ENCODE measurements around the gene MCC.

The MCC gene

DNA sequence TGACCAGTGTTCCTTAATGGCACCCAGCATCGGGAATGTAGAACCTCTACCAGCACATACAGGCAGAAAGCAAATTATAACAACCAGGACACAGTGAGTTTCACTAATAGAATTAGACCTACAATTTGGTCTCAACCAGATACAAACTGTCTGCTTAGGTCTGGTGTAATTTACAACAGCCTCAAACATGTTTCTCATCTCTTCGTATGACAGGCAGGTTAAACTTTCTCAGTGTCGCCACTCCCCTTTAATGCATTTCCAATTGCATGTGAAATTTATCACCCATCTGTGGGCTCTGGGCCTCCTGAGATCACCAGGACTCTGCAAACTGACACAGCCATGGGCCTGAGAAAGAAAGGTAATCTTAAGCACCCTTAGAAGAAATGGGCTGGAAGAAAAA is 293.0 kb downstream of the MCC start:
- no peak for DNase-seq

DNA sequence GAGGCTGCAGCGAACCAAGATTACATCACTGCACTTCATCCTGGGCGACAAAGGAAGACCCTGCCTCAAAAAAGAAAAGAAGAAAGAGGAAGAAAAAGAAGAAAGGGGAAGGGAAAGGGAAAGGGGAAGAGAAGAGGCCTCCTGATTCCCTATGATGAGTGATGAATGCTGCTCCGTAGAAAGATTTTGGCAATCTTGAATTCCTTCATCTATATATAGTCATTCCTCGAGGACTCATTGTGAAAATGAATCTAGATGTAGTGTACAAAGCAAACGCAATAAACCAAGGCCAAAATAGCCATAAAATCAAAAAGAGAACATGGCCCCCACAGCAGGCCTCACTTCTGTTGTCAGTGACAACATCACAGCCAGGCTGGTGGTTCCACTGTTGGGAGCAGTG is 293.7 kb downstream of the MCC start:
- DNase-seq: no peak

DNA sequence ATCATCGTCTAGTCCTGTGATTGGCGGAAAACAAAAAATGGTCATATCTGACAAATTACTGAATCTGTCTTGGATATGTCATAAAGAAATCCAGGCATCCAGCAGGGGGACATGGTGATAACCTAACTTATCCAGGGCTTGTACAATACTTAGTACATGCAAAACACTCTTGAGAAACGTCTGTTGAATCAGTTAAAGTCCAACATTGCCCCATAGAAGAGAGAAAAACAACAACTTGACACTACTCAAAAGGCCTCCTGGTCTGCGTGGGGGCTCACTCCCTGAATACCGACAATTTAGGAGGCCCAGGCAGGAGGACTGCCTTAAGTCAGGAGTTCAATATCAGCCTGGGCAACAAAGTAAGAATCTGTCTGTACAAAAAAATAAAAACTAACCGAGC is 294.1 kb downstream of the MCC start:
- no peak for DNase-seq

DNA sequence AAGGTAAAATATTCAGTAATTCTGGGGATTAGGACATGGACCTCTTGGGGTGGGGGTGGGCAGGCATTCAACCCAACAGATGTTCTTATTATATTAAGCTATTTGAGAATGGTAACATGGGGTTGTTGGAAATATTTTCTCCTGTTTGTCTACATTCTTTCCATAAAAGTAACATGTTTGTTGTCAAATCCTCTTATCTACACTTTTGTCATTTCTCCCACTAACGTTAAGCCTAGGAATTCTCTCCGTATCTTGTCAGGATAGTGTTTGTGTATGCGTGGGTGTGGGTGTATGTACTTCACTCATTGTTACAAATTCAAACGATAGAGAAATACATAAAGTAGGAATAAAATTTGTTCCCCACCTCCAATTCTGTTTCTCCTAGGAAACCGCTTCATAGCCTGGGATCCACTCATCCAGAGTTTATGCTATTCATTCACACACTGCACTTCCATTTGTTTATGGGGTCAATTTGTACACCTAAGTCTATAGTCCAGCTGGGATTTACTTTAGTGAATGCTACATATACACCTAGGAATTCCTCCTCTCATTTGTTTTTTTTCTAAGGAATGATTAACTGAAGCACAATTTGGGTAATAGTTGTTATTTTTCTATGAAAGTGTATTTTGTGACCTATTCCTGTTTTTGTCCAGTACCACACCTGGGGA is 294.8 kb downstream of the MCC start:
- no peak for DNase-seq

DNA sequence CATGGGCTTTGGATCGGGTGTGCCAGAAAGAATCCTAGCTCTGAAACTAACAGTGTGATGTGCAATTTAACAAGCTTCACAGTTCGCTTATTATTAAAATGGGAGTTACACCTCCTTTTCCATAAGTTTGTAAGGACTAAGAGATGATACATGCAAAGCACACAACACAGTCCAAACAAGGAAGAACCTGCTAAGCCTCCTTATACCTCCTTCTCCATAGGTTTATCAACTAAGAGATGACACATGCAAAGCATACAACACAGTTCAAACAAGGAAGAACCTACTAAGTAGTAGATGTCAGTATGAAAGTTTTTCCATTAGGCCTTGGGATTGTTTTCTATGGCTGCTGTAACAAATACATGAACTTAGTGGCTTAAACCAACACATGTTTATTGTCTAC is 295.7 kb downstream of the MCC start:
- no peak for DNase-seq

DNA sequence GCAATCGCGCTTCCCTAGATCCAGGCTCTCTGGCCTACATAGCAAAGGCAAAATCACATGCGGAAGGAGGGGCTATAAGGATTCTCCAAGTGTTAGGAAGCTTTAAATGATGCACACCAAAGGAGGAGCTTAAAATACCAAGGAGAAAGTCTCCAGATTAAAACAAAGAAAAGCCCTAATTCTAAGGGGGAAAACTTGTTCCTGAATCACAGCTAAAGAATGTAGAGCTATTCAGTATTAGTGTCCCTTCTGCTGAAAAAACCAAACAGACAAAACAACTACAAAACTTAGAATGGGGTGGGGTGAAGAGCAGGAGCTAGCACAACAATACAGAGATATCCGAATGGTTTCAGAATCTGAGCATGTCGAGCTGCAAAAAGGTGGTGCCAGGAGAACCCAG is 297.9 kb downstream of the MCC start:
- no peak for DNase-seq

DNA sequence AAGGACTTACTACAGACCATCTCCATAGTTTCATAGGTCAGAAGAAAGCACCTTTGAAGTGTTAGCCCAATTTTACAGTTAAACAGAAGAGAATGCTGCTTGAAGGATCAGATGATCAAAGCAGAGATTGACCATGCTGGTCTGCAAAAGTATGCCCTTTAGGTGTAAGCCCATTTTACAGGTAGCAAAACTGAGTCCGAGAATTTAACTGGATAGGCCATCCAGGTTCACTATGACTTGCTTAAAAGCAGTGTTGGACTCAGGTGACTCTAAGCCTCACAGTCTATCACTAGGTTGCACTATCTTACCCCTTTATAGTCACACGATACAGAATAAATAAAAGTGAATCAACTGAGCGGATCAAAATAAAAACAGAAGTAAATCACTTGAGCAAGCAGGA is 299.0 kb downstream of the MCC start:
- DNase-seq: no peak

DNA sequence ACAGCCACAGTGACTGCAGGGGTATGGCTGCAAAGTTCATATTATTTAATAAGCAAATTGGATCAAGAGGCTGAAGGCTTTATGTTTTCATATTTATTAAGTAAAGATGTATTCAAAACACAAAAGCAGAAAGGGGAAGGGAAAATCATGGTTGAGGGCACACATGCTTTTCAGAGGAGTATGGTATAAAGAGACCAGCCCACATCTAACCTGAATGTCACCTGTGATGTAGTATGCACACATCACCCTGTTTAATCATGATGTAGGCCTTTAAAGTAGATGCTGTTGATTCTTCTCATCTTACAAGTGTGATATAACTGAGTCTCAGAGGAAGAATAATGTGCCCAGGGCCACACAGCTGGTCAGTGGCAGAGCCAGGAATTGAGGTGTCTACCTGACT is 299.8 kb downstream of the MCC start:
- no peak for DNase-seq

DNA sequence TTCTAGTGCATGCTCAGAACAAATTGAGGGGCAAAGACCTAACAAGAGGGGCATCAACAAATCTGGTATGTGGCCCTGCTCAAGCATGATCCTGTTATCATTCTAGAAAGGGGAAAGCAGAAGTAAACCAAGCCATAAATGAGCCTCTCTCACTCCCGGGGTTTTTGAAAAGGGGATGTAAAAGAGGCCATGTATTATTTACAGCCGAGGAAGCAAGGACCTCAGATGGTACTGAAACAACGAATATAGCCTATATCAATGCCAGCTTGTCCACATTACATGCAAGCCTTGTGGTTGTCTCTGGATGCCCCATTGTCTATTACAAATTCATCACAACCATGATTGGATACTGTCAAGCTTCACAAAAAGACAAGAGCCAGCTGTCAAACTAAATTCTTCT is 300.3 kb downstream of the MCC start:
- peak; percentile 26 for DNase-seq

DNA sequence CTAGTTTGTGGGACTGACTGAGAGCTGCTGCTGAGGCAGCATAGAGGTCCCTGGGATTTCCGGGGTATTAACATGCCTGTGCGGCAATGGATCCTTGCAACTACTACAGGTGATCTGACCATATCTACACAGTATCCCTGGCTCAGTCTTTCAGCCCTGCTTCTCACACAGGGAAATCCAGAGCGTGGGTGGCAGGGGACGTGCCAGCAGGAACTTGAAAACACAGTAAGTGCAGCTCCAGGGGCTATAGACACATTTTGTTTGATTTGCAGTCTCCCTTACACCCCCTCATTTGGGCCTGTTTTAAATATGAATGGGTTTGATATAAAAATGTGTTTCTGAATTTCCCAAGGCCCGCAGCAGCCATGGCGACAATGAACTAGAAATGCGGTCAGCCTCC is 302.2 kb downstream of the MCC start:
- no peak for DNase-seq

DNA sequence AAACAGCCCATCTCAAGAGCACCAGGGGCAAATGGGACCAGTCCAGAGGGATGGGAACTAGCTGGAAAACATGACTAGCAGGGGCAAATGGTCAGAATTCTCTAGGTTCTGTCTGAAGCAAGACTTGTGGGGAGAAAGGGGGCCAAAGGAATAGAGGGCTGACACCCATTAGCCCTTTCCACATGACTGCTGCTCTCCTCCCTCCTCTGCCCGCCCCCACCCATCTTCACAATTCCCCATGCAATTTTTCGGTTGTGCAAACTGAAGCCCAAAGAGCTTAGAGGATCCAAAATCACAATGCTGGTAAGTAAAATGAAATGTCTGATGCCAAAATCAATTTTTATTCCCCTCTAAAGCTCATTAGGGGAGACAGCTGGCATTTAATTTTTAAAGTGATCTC is 304.6 kb downstream of the MCC start:
- no peak for DNase-seq

DNA sequence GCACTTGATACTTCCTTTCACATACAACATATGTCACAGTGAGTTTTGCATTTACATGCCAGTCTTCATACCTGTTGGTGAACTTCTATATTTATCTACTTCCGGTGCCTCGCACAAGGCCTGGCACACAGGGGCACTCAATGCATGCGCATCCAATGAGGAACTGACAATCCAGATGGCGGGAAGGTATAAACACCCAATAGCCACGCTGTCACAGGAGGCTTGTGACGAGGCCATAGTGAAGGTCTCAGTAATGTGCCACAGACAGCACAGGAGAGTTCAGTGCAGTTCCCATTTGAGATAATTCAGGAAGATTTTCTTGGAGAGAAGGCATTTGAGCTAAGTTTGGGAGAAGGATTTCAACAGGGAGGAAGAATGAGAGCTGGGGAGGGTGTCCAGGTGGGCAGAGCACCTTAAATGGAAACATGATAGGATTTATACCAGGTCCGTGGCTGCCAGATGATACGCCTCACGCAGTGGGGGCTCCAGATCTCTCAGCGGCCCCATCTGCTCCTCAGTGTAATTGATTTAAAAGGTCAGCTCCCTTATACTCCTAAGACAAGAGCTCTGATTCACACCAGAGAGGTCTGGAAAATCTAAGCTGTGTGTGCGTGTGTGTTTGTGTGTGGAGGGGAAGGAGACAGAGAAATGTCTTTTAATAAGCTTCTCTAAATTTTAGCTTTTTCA is 305.5 kb downstream of the MCC start:
- peak; percentile 27 for DNase-seq

DNA sequence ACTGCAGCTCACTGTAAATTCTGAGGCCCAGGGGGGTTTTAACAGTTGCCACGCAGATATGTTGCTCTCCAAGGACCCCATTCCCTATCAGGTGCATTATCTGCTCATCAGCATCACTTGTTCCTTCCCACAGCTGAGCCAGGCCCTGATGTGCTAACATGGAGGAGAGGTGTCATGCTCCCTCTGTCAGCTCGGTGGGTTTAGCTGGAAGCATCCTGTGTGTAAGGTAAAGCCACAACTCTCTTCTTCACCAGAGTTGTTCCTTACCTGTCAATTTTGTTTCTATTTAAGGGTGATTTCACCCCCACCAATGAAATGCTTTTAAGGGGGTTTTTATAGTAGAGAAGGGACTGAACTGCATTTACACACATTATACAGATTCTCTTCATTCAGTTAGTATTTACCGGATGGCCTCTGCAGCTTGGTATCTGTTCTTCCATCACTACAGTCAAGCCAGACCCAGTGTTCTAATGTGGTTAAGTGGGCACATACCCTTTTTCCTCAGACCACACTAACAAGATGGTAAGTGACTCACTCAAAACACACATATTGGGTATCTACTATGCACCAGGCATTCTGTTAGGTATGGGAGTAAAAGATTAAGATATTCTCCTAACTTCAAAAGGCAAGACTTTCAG is 306.3 kb downstream of the MCC start:
- peak; percentile 34 for DNase-seq

DNA sequence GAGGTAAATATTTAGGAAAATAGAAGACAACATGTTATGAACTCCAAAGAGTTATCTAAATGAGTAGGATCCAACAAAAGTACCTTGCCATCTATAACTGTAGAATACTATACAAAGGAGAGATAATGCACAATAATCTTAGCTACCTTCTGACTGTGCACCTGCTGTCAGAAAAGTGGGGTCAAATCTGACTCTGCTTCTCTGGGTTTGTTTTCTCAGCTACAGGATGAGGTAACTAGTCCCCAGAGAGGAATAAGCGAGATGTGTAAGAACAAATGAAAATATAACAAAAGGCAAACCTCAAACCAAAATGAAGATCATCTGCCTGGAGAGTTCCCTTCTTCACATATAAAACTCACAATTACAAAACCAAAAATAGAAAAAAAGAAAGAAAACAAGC is 306.8 kb downstream of the MCC start:
- DNase-seq: no peak

DNA sequence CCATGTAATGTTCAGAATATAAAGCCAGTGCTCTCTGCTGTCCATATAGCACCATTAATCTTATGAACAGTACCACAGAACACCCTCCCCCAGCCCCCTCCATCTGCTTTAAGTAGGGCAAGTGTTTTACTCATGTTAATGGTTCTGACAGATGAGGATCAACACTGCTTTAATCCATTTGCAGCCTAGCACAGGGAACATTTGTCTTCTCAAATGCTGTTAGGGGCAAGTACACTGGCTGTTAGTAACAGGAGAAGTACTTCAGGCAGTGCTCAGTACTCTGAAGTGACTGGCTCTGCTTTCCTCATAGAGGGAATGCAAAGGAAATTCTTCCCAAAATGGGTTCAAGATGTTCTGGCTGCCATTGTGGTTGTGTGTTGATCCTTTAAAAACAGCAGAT is 309.1 kb downstream of the MCC start:
- peak; percentile 61 for DNase-seq

DNA sequence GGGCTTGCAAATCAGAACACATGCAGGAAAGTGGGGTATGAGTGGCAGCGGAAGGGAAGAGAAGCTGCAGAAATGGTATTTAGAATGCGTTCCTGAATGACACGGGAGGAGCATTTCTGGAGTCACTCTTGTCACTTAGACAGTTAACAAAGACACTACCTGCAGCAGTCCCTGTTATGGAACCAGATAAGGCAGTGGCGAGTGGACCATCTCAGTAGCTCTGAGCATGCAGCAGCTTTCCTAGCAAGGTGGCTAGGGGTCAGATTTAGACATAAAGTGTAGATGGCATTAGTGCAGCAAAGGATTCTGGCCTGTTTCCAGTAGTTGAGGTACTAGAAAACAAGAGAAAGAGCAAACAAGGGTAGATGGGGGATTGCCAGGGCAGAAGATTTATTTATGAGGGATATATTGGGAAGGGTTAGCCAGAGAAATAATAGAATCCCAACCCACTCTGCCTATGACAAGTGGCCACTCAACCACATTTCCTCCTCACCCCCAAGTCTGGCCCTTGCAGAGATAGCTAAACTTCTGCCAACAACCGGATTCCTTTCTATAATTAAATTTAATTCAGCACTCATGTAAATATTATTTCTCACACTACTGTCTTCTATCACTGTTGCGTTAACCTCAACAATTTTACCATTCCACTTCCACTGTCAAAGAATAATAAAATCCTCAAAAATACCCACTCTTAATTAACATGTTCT is 310.0 kb downstream of the MCC start:
- no peak for DNase-seq

DNA sequence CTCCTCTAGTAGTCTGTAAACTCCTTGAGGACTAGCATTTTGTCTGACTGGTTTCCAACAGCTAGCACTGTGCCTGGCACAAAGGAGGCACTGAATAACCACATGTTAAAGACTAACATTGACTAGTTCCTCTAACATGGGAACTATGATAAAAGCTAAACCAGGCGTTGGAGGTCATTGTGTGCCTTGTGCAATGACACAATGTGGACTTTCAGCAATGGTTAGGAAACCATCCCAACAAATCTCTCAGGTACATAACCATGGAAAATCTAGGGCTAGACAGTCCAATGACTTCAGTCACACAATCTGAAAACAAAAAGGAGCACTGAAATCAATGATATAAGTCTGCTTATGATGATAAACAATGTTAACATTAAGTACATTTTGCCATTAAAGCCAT is 311.0 kb downstream of the MCC start:
- no peak for DNase-seq

DNA sequence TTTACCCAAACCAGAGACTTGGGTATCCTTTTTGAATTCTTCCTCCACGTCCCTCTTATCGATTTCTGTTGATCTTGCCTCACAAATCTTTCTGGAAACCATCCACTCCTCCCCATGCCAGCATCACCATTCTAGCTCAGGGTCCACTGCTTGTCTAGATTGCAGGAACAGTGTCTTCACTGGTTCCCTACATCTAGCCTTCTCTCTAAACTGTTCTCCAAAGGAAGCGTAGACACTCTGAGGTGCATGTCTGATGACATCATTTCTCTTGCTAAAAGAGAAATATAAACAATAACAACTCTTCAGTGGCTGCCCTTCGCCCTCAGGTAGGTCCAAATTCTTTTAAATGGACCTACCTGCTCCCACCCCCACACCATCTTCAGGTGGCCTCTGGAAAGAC is 311.5 kb downstream of the MCC start:
- DNase-seq: no peak

DNA sequence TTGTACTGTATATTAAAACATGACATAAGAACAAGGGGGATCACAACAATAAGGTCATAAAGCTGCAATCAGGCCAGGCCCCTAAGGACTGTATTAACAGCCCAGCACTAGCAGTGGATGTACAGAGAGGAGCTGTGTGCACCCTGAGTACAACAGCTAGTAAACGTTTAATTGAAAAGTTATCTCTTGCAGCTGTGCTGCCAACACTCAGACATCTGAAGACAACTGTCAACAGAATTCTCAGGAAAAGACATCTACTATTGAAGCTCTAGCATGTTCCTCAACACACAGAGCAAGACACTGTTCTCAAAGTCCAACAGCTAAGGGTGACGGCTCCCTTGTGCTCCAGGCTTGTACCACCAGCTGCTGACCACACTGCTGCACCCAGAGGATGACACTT is 312.1 kb downstream of the MCC start:
- DNase-seq: no peak

DNA sequence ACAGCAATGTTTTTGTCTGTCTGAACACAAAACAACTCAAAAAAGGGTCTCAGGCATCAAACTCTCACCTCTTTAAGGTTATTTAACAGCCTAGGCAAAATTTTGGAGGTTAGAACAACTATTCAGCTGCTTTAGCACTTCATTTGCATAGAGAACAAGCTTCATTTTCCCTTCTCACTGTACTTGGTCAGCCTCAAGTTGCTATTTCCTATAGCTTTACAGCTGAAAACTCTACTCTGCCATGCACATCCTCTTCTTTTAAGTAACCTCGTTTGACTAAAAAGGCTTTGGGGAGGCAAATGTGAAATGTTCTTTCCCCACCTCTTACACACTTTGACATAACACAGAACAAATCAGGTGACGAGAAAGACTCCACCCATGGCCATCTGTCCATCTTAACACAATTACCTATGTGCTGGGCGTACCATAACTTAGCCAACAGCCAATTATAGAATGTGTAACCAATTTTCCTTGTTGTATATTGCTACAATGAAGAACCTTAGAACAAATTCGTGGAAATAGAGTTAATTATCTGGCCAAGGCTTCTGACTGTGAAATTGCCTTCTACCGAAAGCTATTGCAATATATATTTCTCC is 315.9 kb downstream of the MCC start:
- no peak for DNase-seq

DNA sequence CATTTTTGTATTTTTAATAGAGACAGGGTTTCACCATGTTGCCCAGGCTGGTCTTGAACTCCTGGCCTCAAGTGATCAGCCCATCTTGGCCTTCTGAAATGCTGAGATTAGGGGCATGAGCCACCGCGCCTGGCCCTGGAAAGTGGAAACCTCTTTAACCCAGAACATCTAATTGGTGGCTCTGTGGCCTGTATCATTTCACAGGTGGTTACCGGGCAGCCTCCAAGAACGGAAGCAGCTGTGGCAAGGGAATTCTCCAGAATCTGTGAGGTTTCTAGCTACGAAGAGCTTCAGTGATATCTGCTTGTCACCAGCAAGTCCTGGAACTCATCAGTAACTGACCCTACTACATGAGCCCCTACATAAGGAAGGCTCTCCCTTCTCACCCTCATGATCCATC is 316.7 kb downstream of the MCC start:
- no peak for DNase-seq

DNA sequence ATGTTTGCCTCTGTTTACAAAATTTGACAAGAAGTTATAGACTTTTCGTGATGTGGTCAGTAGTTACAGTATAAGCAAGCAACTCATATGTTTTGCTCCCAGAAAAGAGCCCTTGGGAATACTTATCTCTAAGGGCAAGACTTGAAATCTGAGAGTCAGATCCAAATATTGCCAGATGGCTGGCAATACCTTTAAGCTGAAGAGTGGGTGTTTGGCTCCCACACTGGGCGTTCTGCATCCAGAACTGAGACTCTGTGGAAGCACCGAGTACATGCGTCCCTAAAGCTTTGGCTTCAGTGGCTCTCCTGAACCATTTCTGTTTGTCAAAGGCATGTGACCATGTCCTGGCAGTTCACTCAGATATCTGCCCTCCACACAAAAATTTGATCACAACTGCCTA is 317.5 kb downstream of the MCC start:
- DNase-seq: no peak

DNA sequence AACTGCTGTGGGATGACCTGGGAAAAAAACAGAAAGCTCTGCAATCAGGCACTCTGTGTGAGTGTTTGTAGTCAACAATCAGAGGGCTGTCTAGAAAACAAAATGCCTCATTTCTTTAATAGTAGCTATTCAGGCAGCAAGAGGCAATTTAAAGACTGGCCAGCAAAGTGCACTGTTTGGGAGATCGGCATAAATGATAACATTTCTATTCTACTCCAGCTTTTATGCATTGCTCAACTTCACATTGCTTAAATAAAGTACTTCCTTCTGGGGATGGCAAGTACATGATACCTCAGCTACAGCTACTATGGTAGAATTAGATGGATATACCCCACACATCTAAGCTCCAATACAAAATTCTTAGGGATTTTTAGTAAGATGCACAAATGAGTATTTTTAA is 318.5 kb downstream of the MCC start:
- no peak for DNase-seq

DNA sequence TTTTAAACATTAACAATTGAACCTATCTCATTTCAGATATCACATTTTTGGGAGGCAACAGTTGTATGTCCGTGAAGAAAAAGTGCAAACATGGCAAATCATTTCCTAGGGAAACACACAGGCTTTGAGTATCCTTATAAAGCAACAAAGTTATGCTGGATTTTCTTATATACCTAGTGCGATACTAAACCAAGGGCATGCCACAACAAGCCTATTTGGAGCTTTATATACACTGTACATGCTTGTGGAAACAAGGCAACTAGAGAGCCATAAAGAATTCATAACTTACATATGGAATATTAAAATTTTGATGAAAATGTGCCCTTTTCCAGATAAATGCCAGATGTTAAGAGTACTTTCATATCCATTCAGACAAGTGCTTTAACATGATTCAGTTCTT is 320.3 kb downstream of the MCC start:
- DNase-seq: no peak
